ENCODE results near the gene RPTOR. TPM values are rescaled to one million over a fixed set of nuclear protein-coding genes. Genes with fewer than 3 reads are reported as not detected.

RPTOR gene
- total RNA-seq, 2 experiments from 2014 or later = 48.1 to 87.8 TPM

DNA sequence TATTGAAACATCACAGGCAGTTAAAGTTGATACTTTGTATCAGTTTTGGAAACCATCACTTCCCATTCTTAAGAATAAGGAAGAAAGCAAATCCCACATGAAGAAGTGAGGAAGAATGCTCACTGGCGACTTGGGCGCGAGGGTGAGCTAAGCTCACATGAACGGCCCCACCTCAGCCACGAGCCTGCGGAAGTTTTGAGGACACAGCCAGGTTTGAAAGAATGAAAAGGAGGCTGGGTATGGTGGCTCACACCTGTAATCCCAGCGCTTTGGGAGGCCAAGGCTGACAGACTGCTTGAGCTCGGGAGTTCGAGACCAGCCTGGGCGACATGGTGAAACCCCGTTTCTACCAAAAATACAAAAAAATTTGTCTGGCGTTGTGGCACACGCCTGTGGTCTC lies 336.7 kb downstream of the RPTOR start:
- Histone ChIP-seq H2AFZ (ENCODE audit: low read length) (no peak overlapping the region), H3K9me3 (ENCODE audit: low read length) (no peaks in the 10 kb centered on the region), H3K9me2 (ENCODE audit: insufficient read depth, low read length) (no peaks in the 10 kb centered on the region), H3K36me3 (ENCODE audit: insufficient read depth, low read length) (peaks cover 50% of the 10 kb centered on the region), H3K4me1 (ENCODE audit: insufficient read depth, low read length, poor library complexity, severe bottlenecking) (no peaks in the 10 kb centered on the region), H3K27ac (ENCODE audit: low read depth, low read length, poor library complexity, severe bottlenecking) (no peak overlapping the region), H3K4me3 (ENCODE audit: low read depth, low read length, poor library complexity, severe bottlenecking) (no peak overlapping the region), H3K4me2 (ENCODE audit: low read length) (no peak overlapping the region), H3K79me2 (ENCODE audit: insufficient read depth, low read depth, low read length) (no peaks in the 10 kb centered on the region), H4K20me1 (ENCODE audit: insufficient read depth, low read length) (no peaks in the 10 kb centered on the region)
- no TSS peak for BruUV-seq (replicated peaks)
- intact Hi-C loops (cut with micrococcal nuclease; ENCODE audit: unreplicated experiment) = no loop called here
- no peak for DNase-seq (ENCODE audit: low spot score)
- no peak for TF ChIP-seq EZH2phosphoT487 (IDR thresholded peaks at IDR 0.05; ENCODE audit: borderline replicate concordance, low read depth, low read length)
- POLR2A ChIA-PET = interaction anchor here (0.7 kb wide), 1 partner anchor 485 kb away, joined by 3 read pairs; no protein-coding TSS in a partner anchor
- CTCF ChIA-PET (ENCODE audit: unreplicated experiment) = no interaction called here

GRCh38 chr17:80882323-80882722 lies 337.7 kb downstream of the RPTOR start:
- H3K4me2 ChIP-seq (ENCODE audit: low read length) = no peak overlapping the region
- no peak for TF ChIP-seq CTCF (conservative IDR thresholded peaks at IDR 0.05; ENCODE audit: low read length)
- no peak for TF ChIP-seq EZH2phosphoT487 (IDR thresholded peaks at IDR 0.05; ENCODE audit: borderline replicate concordance, low read depth, low read length)
- intact Hi-C loops (cut with micrococcal nuclease; ENCODE audit: unreplicated experiment) = no loop called here
- CTCF ChIA-PET (ENCODE audit: unreplicated experiment) = no interaction called here
- peaks cover 50% of the 10 kb centered on the region for H3K36me3 ChIP-seq (ENCODE audit: insufficient read depth, low read length)
- H3K4me1 ChIP-seq (ENCODE audit: insufficient read depth, low read length, poor library complexity, severe bottlenecking) = no peaks in the 10 kb centered on the region
- H3K9me2 ChIP-seq (ENCODE audit: insufficient read depth, low read length) = no peaks in the 10 kb centered on the region
- H3K27ac ChIP-seq (ENCODE audit: low read depth, low read length, poor library complexity, severe bottlenecking) = no peak overlapping the region
- no peak for DNase-seq (ENCODE audit: low spot score)
- POLR2A ChIA-PET = no interaction called here
- BruUV-seq (replicated peaks) = no TSS peak
- H3K79me2 ChIP-seq (ENCODE audit: insufficient read depth, low read depth, low read length) = no peaks in the 10 kb centered on the region
- no peak overlapping the region for H3K4me3 ChIP-seq (ENCODE audit: low read depth, low read length, poor library complexity, severe bottlenecking)
- no peaks in the 10 kb centered on the region for H3K9me3 ChIP-seq (ENCODE audit: low read length)
- no peak overlapping the region for H2AFZ ChIP-seq (ENCODE audit: low read length)
- H4K20me1 ChIP-seq (ENCODE audit: insufficient read depth, low read length) = no peaks in the 10 kb centered on the region

- Histone ChIP-seq H3K27ac (ENCODE audit: low read depth, low read length, poor library complexity, severe bottlenecking) (no peak overlapping the region), H4K20me1 (ENCODE audit: insufficient read depth, low read length) (no peaks in the 10 kb centered on the region), H3K9me2 (ENCODE audit: insufficient read depth, low read length) (no peaks in the 10 kb centered on the region), H3K4me3 (ENCODE audit: low read depth, low read length, poor library complexity, severe bottlenecking) (no peak overlapping the region), H3K4me2 (ENCODE audit: low read length) (no peak overlapping the region), H3K4me1 (ENCODE audit: insufficient read depth, low read length, poor library complexity, severe bottlenecking) (no peaks in the 10 kb centered on the region), H3K36me3 (ENCODE audit: insufficient read depth, low read length) (peaks cover 50% of the 10 kb centered on the region), H3K79me2 (ENCODE audit: insufficient read depth, low read depth, low read length) (no peaks in the 10 kb centered on the region), H3K9me3 (ENCODE audit: low read length) (no peaks in the 10 kb centered on the region), H2AFZ (ENCODE audit: low read length) (no peak overlapping the region)
- TF ChIP-seq CTCF (conservative IDR thresholded peaks at IDR 0.05; ENCODE audit: low read length) = no peak
- no peak for TF ChIP-seq EZH2phosphoT487 (IDR thresholded peaks at IDR 0.05; ENCODE audit: borderline replicate concordance, low read depth, low read length)
- intact Hi-C loops (cut with micrococcal nuclease; ENCODE audit: unreplicated experiment) = no loop called here
- no TSS peak for BruUV-seq (replicated peaks)
- DNase-seq (ENCODE audit: low spot score) = no peak
- POLR2A ChIA-PET = no interaction called here
- CTCF ChIA-PET (ENCODE audit: unreplicated experiment) = interaction anchor here (0.6 kb wide), 1 partner anchor 138 kb away, joined by 3 read pairs; no protein-coding TSS in a partner anchor
These were observed 338.5 kb downstream of the RPTOR start for GRCh38 chr17:80882926-80883685.

All from OCI-LY7 (cell line).